ENCODE measurements around the gene DPYSL5.

DPYSL5 gene

DNA sequence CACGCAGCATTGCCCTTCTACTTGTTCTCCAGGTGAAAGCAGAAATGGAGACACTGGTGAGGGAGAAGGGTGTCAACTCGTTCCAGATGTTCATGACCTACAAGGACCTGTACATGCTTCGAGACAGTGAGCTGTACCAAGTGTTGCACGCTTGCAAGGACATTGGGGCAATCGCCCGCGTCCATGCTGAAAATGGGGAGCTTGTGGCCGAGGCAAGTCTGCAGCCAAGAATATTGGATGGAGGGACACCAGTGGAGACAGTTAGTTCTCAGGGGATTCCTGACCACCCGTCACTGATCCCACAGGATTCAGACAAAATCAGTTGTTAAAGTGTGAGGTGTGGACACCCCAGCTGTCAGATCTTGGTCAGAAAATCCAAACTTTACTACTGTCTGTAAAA is 79.3 kb downstream of the DPYSL5 start:
- Histone ChIP-seq H3K27me3 (peaks cover 22% of the 10 kb centered on the region), H3K9me3 (no peaks in the 10 kb centered on the region), H3K4me1 (ENCODE audit: control insufficient read depth in 1 of 2, insufficient read depth in 1 of 2, low read depth in 1 of 2, low read length in 1 of 2) (no peaks in the 10 kb centered on the region), H3K27ac (no peak overlapping the region), H3K36me3 (no peaks in the 10 kb centered on the region), H3K4me3 (ENCODE audit: low read depth in 1 of 2, low read length in 1 of 2) (no peak overlapping the region)
- TF ChIP-seq CTCF (IDR thresholded peaks at IDR 0.05): no peak

- Histone ChIP-seq H3K27ac (no peak overlapping the region), H3K4me1 (ENCODE audit: control insufficient read depth in 1 of 2, insufficient read depth in 1 of 2, low read depth in 1 of 2, low read length in 1 of 2) (no peaks in the 10 kb centered on the region), H3K27me3 (peaks cover 42% of the 10 kb centered on the region)
These were observed 85.0 kb downstream of the DPYSL5 start for GRCh38 chr2:26932974-26933373.

DNA sequence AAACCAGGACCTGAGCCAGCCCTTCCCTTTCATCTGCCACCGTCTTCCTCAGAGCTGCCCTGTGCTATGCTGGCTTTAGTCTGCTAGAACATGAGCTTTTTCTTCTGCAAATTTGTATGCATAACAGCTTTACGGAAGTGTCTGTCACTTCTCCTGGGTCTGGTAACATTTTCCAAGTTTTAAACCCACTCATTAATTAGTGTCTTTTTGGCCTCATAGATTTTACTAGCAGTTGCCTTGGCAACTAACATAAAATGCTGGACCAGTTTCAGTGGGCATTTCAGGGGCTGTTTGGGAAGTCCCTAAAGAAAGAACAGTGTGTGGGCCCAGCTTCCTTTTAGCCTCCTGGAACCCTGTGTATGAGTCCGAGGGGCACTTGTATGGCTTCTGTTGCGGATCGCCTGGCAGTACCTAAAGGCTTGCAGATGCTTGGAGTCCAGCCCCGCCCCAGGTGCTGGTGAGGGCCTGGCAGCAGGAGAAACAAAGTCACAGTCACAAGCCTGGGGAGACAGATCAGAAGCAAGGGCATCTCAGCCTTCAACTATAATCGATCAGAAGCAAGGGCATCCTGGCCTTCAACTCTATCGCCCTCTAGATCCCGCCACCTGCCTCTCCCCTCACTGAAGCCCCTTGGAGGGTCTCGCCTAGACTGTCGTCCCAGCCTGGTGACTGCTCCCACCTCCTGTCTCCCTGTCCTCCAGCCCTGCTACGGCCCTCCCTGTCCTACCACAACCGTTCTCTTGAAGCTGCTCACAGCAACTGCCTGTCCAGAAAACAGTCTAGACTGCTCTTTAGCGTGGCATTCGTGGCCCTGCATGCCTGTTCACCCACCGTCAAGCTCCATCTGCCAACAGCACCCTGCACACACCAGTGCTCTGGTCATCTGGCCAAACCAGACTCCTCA is 85.8 kb downstream of the DPYSL5 start:
- Histone ChIP-seq H3K27me3 (peaks cover 42% of the 10 kb centered on the region), H3K9me3 (no peaks in the 10 kb centered on the region)

More at GRCh38 chr2:26932974-26933373, 85.0 kb downstream of the DPYSL5 start:
- no peak for TF ChIP-seq CTCF (IDR thresholded peaks at IDR 0.05)
- Histone ChIP-seq H3K36me3 (no peaks in the 10 kb centered on the region), H3K4me3 (ENCODE audit: low read depth in 1 of 2, low read length in 1 of 2) (no peak overlapping the region), H3K9me3 (no peaks in the 10 kb centered on the region)

GRCh38 chr2:26934335-26934724 is 86.4 kb downstream of the DPYSL5 start:
- Histone ChIP-seq H3K4me1 (ENCODE audit: control insufficient read depth in 1 of 2, insufficient read depth in 1 of 2, low read depth in 1 of 2, low read length in 1 of 2) (no peaks in the 10 kb centered on the region), H3K9me3 (no peaks in the 10 kb centered on the region), H3K36me3 (no peaks in the 10 kb centered on the region), H3K4me3 (ENCODE audit: low read depth in 1 of 2, low read length in 1 of 2) (no peak overlapping the region), H3K27ac (no peak overlapping the region), H3K27me3 (peaks cover 46% of the 10 kb centered on the region)
- TF ChIP-seq CTCF (IDR thresholded peaks at IDR 0.05): no peak

More for the DNA sequence above, 85.8 kb downstream of the DPYSL5 start:
- Histone ChIP-seq H3K36me3 (no peaks in the 10 kb centered on the region), H3K4me3 (ENCODE audit: low read depth in 1 of 2, low read length in 1 of 2) (no peak overlapping the region), H3K27ac (no peak overlapping the region), H3K4me1 (ENCODE audit: control insufficient read depth in 1 of 2, insufficient read depth in 1 of 2, low read depth in 1 of 2, low read length in 1 of 2) (no peaks in the 10 kb centered on the region)
- TF ChIP-seq CTCF (IDR thresholded peaks at IDR 0.05): no peak

DNA sequence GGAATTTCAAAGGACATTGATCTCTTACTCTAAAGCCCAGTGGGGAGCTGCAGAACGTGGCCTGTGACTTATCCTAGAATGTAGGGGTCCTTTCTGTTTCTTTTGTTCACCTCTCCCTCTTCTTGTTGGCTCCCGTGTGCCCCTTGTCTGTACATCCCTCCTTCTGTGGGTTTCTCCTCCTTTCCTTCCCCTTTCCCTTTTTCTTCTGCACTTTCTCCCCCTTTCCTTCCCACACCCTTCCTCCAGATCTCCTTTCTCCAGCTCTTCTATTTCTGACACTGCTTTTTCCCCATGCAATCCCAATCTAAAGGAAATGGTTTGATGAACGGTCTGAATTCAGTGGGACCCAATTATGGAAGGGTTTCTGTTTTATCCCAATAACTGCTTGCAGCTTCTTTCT is 87.1 kb downstream of the DPYSL5 start:
- TF ChIP-seq CTCF (IDR thresholded peaks at IDR 0.05): no peak

More for the DNA sequence above, 87.1 kb downstream of the DPYSL5 start:
- Histone ChIP-seq H3K4me3 (ENCODE audit: low read depth in 1 of 2, low read length in 1 of 2) (no peak overlapping the region), H3K27ac (no peak overlapping the region), H3K9me3 (no peaks in the 10 kb centered on the region), H3K27me3 (peaks cover 46% of the 10 kb centered on the region), H3K4me1 (ENCODE audit: control insufficient read depth in 1 of 2, insufficient read depth in 1 of 2, low read depth in 1 of 2, low read length in 1 of 2) (no peaks in the 10 kb centered on the region), H3K36me3 (no peaks in the 10 kb centered on the region)

Measured in neutrophil (primary cell).